B cell (primary cell): Measurements from ENCODE around the gene GFPT1.

Experiments
- EZH2 ChIP-seq: IDR thresholded peaks from 2 replicates; pipeline ENCODE4 v1.6.1; 2012; ENCODE audit warnings: borderline replicate concordance, low read depth, mild to moderate bottlenecking, moderate library complexity, low read length; ENCODE audit not compliant: insufficient read depth, poor library complexity, severe bottlenecking
- TF ChIP-seq, protein P1 (sequence below): fragments of 200-600 bp; IDR thresholded peaks from one replicate; pipeline ENCODE4 v1.8.0; 2022; ENCODE audit warnings: antibody characterized with exemption, mild to moderate bottlenecking

GRCh38 chr2:69358914-69359313 is 28.1 kb downstream of the GFPT1 start:
- TF ChIP-seq, protein P1, sequence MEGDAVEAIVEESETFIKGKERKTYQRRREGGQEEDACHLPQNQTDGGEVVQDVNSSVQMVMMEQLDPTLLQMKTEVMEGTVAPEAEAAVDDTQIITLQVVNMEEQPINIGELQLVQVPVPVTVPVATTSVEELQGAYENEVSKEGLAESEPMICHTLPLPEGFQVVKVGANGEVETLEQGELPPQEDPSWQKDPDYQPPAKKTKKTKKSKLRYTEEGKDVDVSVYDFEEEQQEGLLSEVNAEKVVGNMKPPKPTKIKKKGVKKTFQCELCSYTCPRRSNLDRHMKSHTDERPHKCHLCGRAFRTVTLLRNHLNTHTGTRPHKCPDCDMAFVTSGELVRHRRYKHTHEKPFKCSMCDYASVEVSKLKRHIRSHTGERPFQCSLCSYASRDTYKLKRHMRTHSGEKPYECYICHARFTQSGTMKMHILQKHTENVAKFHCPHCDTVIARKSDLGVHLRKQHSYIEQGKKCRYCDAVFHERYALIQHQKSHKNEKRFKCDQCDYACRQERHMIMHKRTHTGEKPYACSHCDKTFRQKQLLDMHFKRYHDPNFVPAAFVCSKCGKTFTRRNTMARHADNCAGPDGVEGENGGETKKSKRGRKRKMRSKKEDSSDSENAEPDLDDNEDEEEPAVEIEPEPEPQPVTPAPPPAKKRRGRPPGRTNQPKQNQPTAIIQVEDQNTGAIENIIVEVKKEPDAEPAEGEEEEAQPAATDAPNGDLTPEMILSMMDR, result no peak
- no peak for TF ChIP-seq EZH2
